ENCODE measurements around the gene OTUB1. TPM values are rescaled to one million over a fixed set of nuclear protein-coding genes. Genes with fewer than 3 reads are reported as not detected.

The OTUB1 gene
- total RNA-seq (2021; ENCODE audit: unreplicated experiment) (87.0 TPM), Bru-seq, nascent RNA (percentile 63 among the genes with signal in this experiment), BruChase-seq, experiment 1, labeled RNA remaining after a 6-hour chase (percentile 87 among the genes with signal in this experiment), BruChase-seq, experiment 2, labeled RNA remaining after a 2-hour chase (percentile 76 among the genes with signal in this experiment)
- polyA plus RNA-seq (2012) = 112 and 113 TPM in 2 replicates
- long read RNA-seq, transcript OTUB1-201 (6 exons, 2,493 nt) = minor isoform, 15 of 150 reads
- long read RNA-seq, transcript OTUB1-209 (7 exons, 1,729 nt) = major isoform, 80 of 150 reads
- long read RNA-seq, partial matches to known transcripts = 39 of 150 reads
- long read RNA-seq, other reads (novel, unspliced or antisense) = 11 of 150 reads

DNA sequence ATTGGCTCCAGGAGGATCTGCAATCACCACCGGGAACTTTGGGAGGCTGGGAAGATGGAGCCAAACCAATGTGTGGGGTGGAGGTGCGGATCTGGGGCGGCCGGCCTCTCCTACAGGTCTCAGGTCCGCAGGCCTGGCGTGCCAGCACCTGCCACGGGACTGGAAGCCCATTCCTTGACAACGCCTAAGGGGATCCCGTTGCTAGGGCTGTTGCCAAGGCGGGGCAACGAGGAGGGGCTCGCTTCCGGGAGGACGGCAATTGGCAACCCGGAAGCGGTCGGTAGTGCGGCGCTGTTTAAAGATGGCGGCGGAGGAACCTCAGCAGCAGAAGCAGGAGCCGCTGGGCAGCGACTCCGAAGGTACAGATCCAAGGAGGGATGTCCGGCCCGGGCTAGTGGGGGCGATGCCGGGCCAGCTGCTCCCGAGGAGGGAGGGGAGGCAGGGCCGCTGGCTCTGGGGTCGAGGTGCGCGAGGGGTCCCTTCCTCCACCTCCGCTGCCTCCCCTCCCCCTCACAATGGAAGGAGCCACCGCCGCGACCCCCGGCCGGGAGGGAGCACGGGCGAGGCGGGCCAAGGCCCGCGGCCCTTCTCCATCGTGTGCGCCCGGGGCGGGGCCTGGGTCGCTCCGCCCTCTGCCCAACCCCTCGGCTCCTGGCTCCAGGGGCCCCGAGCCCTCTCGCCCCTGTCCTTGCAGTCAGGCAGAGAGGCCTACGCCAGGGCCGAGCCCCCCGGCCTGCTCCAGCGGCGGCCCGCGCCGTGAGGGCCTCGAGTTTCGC is at the start of gene OTUB1:
Gene OTUB1 (plus strand): TSS at position 283 of the 776 bp plus-strand sequence. CDS start 19 bp downstream, at position 302.
- Histone ChIP-seq H3K4me2 (ENCODE audit: low read length) (peak within 1 kb of the TSS; percentile 86), H3K9me3 (ENCODE audit: control insufficient read depth in 1 of 2, insufficient read depth in 1 of 2, low read depth in 1 of 2, low read length in 2 of 2) (no peaks in the 10 kb centered on the region), H3K36me3 (ENCODE audit: control insufficient read depth in 1 of 2, insufficient read depth in 2 of 2, low read length in 2 of 2) (peaks cover 8 to 25% of the 10 kb centered on the region in 2 experiments), H3K9ac (ENCODE audit: low read length) (peak within 1 kb of the TSS; percentile 85), H3K79me2 (ENCODE audit: insufficient read depth, low read length) (peaks cover 39% of the 10 kb centered on the region), H3K9me2 (ENCODE audit: insufficient read depth) (no peaks in the 10 kb centered on the region), H3K27me3 (ENCODE audit: insufficient read depth, low read length) (no peaks in the 10 kb centered on the region), H4K20me1 (ENCODE audit: insufficient read depth) (no peaks in the 10 kb centered on the region), H3K4me1 (ENCODE audit: control insufficient read depth in 1 of 2, insufficient read depth in 2 of 2, low read length in 2 of 2) (peaks cover 7 to 24% of the 10 kb centered on the region in 2 experiments), H3K27ac (ENCODE audit: low read depth, low read length) (peak within 1 kb of the TSS; percentile 86), H3K4me3 (replicated peaks in 1 of 2; ENCODE audit: low read depth in 1 of 2, low read length in 2 of 2) (peak within 1 kb of the TSS; percentile 76 to 86), H2AFZ (ENCODE audit: low read depth, low read length, poor library complexity, severe bottlenecking) (no peak within 1 kb of the TSS)
- TF ChIP-seq SIN3A (IDR thresholded peaks at IDR 0.05; ENCODE audit: low read depth) (peak; percentile 57; the same call in 1 of the 2 replicates), EGR1 (IDR thresholded peaks at IDR 0.05; ENCODE audit: low read depth) (peak; percentile 63), ZFX (IDR thresholded peaks at IDR 0.05) (peak; percentile 83; the same call in 1 of the 2 replicates), CBX3 (IDR thresholded peaks at IDR 0.05; ENCODE audit: low read depth) (no peak), ELF1 (IDR thresholded peaks at IDR 0.05; ENCODE audit: borderline replicate concordance, low read depth) (peak; percentile 87; the same call in 1 of the 2 replicates), MAX (IDR thresholded peaks at IDR 0.05) (no peak), POLR2A (IDR thresholded peaks at IDR 0.05; ENCODE audit: borderline replicate concordance, extremely low read depth, insufficient read depth, insufficient read length) (peak; percentile 80), YY1 (IDR thresholded peaks at IDR 0.05; ENCODE audit: extremely low read depth, insufficient replicate concordance, low read depth, low read length) (peak; percentile 94), POLR2AphosphoS5 (IDR thresholded peaks at IDR 0.05; ENCODE audit: low read depth, low read length) (peak; percentile 89)
- TF ChIP-seq, protein P1, sequence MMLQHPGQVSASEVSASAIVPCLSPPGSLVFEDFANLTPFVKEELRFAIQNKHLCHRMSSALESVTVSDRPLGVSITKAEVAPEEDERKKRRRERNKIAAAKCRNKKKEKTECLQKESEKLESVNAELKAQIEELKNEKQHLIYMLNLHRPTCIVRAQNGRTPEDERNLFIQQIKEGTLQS (IDR thresholded peaks at IDR 0.05) = no peak
- ATAC-seq (peak; percentile 90), DNase-seq (ENCODE audit: low read depth, low spot score) (peak; percentile 78)
- CTCF ChIA-PET = no interaction called here
- no TSS peak for BruUV-seq (replicated peaks)
- intact Hi-C loops (cut with micrococcal nuclease) = loop anchor here (1.0 kb wide), 1 partner anchor 48 kb away; no protein-coding TSS in a partner anchor
- POLR2A ChIA-PET = no interaction called here
- RAD21 ChIA-PET (ENCODE audit: low non-redundant PET in 1 of 2, low total read pairs in 2 of 2, uncharacterized antibody in 2 of 2, unreplicated experiment in 2 of 2) = no interaction called here
